ENCODE results near the gene RABGAP1L. TPM values are rescaled to one million over a fixed set of nuclear protein-coding genes. Genes with fewer than 3 reads are reported as not detected.
A peak's percentile ranks its signal among the peaks of the same experiment; 100 is the strongest.

Gene RABGAP1L
- total RNA-seq, 1 donor from 2014 or later, result 48.5 TPM

GRCh38 chr1:174996476-174996875 lies 837.2 kb downstream of the RABGAP1L start:
- H3K4me3 Mint-ChIP-seq, result no peak overlapping the region
- H3K9me3 Mint-ChIP-seq, result no peaks in the 10 kb centered on the region
- H3K27ac Mint-ChIP-seq, result no peak overlapping the region
- H3K36me3 Mint-ChIP-seq, result peaks cover 2% of the 10 kb centered on the region
- peaks cover 23% of the 10 kb centered on the region for H3K4me1 Mint-ChIP-seq
- TF ChIP-seq CTCF (IDR thresholded peaks at IDR 0.05; ENCODE audit: unreplicated experiment), result no peak
- H3K27me3 Mint-ChIP-seq (ENCODE audit: low read depth), result no peaks in the 10 kb centered on the region
- no peak for DNase-seq (ENCODE audit: low spot score in 2 of 2, unreplicated experiment in 2 of 2)

- DNase-seq (ENCODE audit: low spot score in 2 of 2, unreplicated experiment in 2 of 2), result no peak
- no peaks in the 10 kb centered on the region for H3K27me3 Mint-ChIP-seq (ENCODE audit: low read depth)
- peaks cover 26% of the 10 kb centered on the region for H3K4me1 Mint-ChIP-seq
- H3K9me3 Mint-ChIP-seq, result no peaks in the 10 kb centered on the region
- H3K36me3 Mint-ChIP-seq, result peaks cover 2% of the 10 kb centered on the region
- peak overlapping the region; percentile 26 for H3K27ac Mint-ChIP-seq
- TF ChIP-seq CTCF (IDR thresholded peaks at IDR 0.05; ENCODE audit: unreplicated experiment), result no peak
- H3K4me3 Mint-ChIP-seq, result no peak overlapping the region
Observed at GRCh38 chr1:174997041-174997440, 837.7 kb downstream of the RABGAP1L start.

GRCh38 chr1:174998569-174999215 lies 839.4 kb downstream of the RABGAP1L start:
- H3K27ac Mint-ChIP-seq, result no peak overlapping the region
- TF ChIP-seq CTCF (IDR thresholded peaks at IDR 0.05; ENCODE audit: unreplicated experiment), result peak; percentile 91
- peaks cover 33% of the 10 kb centered on the region for H3K4me1 Mint-ChIP-seq
- H3K4me3 Mint-ChIP-seq, result no peak overlapping the region
- no peaks in the 10 kb centered on the region for H3K27me3 Mint-ChIP-seq (ENCODE audit: low read depth)
- peak in 1 of 2 experiments; percentile 48 for DNase-seq (ENCODE audit: low spot score in 2 of 2, unreplicated experiment in 2 of 2)
- H3K9me3 Mint-ChIP-seq, result no peaks in the 10 kb centered on the region
- peaks cover 2% of the 10 kb centered on the region for H3K36me3 Mint-ChIP-seq

GRCh38 chr1:174999216-174999935 lies 840.1 kb downstream of the RABGAP1L start:
- Mint-ChIP-seq H3K36me3 (peaks cover 2% of the 10 kb centered on the region), H3K4me1 (peaks cover 35% of the 10 kb centered on the region), H3K27ac (no peak overlapping the region), H3K27me3 (ENCODE audit: low read depth) (no peaks in the 10 kb centered on the region), H3K4me3 (no peak overlapping the region), H3K9me3 (no peaks in the 10 kb centered on the region)
- no peak for TF ChIP-seq CTCF (IDR thresholded peaks at IDR 0.05; ENCODE audit: unreplicated experiment)
- peak; percentile 95 to 96 for DNase-seq (ENCODE audit: low spot score in 2 of 2, unreplicated experiment in 2 of 2)

GRCh38 chr1:174999936-175000696 lies 840.8 kb downstream of the RABGAP1L start, which contains the start of gene CACYBP:
TSS of gene CACYBP (plus strand) at chr1:174999947. CDS start at chr1:175000181, 234 bp downstream.
- no peaks in the 10 kb centered on the region for H3K27me3 Mint-ChIP-seq (ENCODE audit: low read depth)
- DNase-seq (ENCODE audit: low spot score in 2 of 2, unreplicated experiment in 2 of 2), result no peak

More at GRCh38 chr1:174999936-175000696, 840.8 kb downstream of the RABGAP1L start, which contains the start of gene CACYBP:
- no peak within 1 kb of the TSS for H3K4me3 Mint-ChIP-seq
- no peaks in the 10 kb centered on the region for H3K36me3 Mint-ChIP-seq
- H3K27ac Mint-ChIP-seq, result peak within 1 kb of the TSS; percentile 90
- H3K9me3 Mint-ChIP-seq, result no peaks in the 10 kb centered on the region
- TF ChIP-seq CTCF (IDR thresholded peaks at IDR 0.05; ENCODE audit: unreplicated experiment), result no peak
- peaks cover 35% of the 10 kb centered on the region for H3K4me1 Mint-ChIP-seq
